GM23248 (cell line): ENCODE data around the gene TRIP6.

Experiments
- EZH2 ChIP-seq: fragments of 200-600 bp; sonication (generic); IDR thresholded peaks from 2 replicates; pipeline ENCODE4 v1.6.1; 2018; ENCODE audit warnings: antibody characterized with exemption, mild to moderate bottlenecking; ENCODE audit not compliant: insufficient read depth, poor library complexity, severe bottlenecking
- EZH2phosphoT487 ChIP-seq: fragments of 200-600 bp; sonication (generic); IDR thresholded peaks from 2 replicates; pipeline ENCODE4 v1.6.1; 2018; ENCODE audit warnings: antibody characterized with exemption, moderate library complexity, mild to moderate bottlenecking, low read depth; ENCODE audit not compliant: insufficient read depth

GRCh38 chr7:100893910-100894721 lies 26.9 kb downstream of the TRIP6 start:
- TF ChIP-seq EZH2: no peak
- TF ChIP-seq EZH2phosphoT487: no peak
